ENCODE data around the gene DNAH8.

DNA sequence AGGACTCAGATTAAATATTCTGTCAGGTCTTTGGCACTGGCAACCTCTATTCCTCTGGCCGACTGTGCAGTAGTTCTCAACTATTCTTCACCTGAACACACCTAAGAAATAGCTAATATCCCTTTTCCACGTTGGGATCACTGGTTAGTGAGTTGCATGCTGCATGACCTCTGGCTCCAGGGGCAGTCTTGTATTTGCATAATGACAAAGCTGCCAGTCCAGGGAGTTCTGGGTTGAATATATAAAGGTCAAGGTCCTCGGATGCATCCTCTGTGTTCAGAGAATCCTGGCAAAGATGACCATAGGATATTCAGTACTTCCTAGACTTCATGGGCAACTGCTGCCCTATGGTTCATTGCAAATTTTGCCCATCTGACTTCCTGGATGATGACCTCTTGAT lies 131.2 kb downstream of the DNAH8 start:
- TF ChIP-seq RAD21 (IDR thresholded peaks at IDR 0.05; ENCODE audit: low read depth) (no peak), POLR2AphosphoS5 (IDR thresholded peaks at IDR 0.05; ENCODE audit: low read depth, low read length) (no peak), CEBPB (IDR thresholded peaks at IDR 0.05; ENCODE audit: low read depth) (no peak), EZH2 (IDR thresholded peaks at IDR 0.05) (no peak), REST (IDR thresholded peaks at IDR 0.05; ENCODE audit: low read depth) (no peak), JUND (IDR thresholded peaks at IDR 0.05) (no peak), ZNF274 (IDR thresholded peaks at IDR 0.05; ENCODE audit: low read depth, low read length) (no peak), EZH2phosphoT487 (IDR thresholded peaks at IDR 0.05; ENCODE audit: borderline replicate concordance) (no peak), POLR2A (IDR thresholded peaks at IDR 0.05; ENCODE audit: borderline replicate concordance, extremely low read depth, insufficient read depth, insufficient read length) (no peak), SIN3A (IDR thresholded peaks at IDR 0.05; ENCODE audit: low read depth) (no peak)
- TF ChIP-seq, protein P1, sequence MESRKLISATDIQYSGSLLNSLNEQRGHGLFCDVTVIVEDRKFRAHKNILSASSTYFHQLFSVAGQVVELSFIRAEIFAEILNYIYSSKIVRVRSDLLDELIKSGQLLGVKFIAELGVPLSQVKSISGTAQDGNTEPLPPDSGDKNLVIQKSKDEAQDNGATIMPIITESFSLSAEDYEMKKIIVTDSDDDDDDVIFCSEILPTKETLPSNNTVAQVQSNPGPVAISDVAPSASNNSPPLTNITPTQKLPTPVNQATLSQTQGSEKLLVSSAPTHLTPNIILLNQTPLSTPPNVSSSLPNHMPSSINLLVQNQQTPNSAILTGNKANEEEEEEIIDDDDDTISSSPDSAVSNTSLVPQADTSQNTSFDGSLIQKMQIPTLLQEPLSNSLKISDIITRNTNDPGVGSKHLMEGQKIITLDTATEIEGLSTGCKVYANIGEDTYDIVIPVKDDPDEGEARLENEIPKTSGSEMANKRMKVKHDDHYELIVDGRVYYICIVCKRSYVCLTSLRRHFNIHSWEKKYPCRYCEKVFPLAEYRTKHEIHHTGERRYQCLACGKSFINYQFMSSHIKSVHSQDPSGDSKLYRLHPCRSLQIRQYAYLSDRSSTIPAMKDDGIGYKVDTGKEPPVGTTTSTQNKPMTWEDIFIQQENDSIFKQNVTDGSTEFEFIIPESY (IDR thresholded peaks at IDR 0.05; ENCODE audit: extremely low read depth, insufficient replicate concordance, low read length) = no peak
- TF ChIP-seq, protein P2, sequence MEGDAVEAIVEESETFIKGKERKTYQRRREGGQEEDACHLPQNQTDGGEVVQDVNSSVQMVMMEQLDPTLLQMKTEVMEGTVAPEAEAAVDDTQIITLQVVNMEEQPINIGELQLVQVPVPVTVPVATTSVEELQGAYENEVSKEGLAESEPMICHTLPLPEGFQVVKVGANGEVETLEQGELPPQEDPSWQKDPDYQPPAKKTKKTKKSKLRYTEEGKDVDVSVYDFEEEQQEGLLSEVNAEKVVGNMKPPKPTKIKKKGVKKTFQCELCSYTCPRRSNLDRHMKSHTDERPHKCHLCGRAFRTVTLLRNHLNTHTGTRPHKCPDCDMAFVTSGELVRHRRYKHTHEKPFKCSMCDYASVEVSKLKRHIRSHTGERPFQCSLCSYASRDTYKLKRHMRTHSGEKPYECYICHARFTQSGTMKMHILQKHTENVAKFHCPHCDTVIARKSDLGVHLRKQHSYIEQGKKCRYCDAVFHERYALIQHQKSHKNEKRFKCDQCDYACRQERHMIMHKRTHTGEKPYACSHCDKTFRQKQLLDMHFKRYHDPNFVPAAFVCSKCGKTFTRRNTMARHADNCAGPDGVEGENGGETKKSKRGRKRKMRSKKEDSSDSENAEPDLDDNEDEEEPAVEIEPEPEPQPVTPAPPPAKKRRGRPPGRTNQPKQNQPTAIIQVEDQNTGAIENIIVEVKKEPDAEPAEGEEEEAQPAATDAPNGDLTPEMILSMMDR (IDR thresholded peaks at IDR 0.05 in 2 of 3, conservative IDR thresholded peaks at IDR 0.05 in 1 of 3; ENCODE audit: borderline replicate concordance in 1 of 3, insufficient read depth in 1 of 3, low read depth in 2 of 3, low read length in 2 of 3) = no peak
